HCT116 (cell line): ENCODE measurements around the gene TES. TPM values are rescaled to one million over a fixed set of nuclear protein-coding genes. Genes with fewer than 3 reads are reported as not detected.

Experiments
- ATAC-seq: fragments of 200-7000 bp; cut with Tn5 transposase; 2 replicates; pipeline ENCODE4 v1.9.1; 2020; ENCODE audit warnings: mild to moderate bottlenecking, moderate library complexity
- BruUV-seq: library from RNA; stranded (reverse); fragments of 400-500 nt; replicated peaks from 2 replicates; lab custom pipeline; 2021; lab: Mats Ljungman, UMichigan
- CTCF ChIA-PET: fragments of 300-600 bp; sonication (Branson Sonifier 250); formaldehyde crosslinking; loops from one replicate; lab custom pipeline; 2021; ENCODE audit warnings: antibody characterized with exemption; lab: Charles Lee
- POLR2A ChIA-PET: fragments of 300-600, 350-600 bp; sonication (Branson Sonifier 250); formaldehyde crosslinking; loops from one replicate; lab custom pipeline; 2021; ENCODE audit warnings: antibody characterized with exemption; lab: Charles Lee
- RAD21 ChIA-PET, 2 experiments: fragments of 300-600 bp; sonication (Branson Sonifier 250); formaldehyde crosslinking; loops; one replicate each; lab custom pipeline; 2023; ENCODE audit warnings: low total read pairs in 2 of 2; ENCODE audit not compliant: uncharacterized antibody in 2 of 2, unreplicated experiment in 2 of 2, low non-redundant PET in 1 of 2; lab: Charles Lee
- DNase-seq: peaks from one replicate; pipeline ENCODE4 v3.0.0-alpha.2; 2010; ENCODE audit warnings: low read depth, low spot score
- H2AFZ ChIP-seq: fragments of 200-600 bp; shearing (Covaris generic), sonication (generic); 2 replicates; pipeline ENCODE4 v1.6.1; 2017; ENCODE audit warnings: low read depth, mixed run types, mixed read lengths, antibody characterized with exemption, low read length; ENCODE audit not compliant: poor library complexity, severe bottlenecking
- H3K27ac ChIP-seq: 2 replicates; pipeline ENCODE4 v1.5.1; 2012; ENCODE audit warnings: low read depth, low read length
- H3K27me3 ChIP-seq: fragments of 200-600 bp; sonication (generic); 2 replicates; pipeline ENCODE4 v1.6.1; 2016; ENCODE audit warnings: mixed run types, low read length, mixed read lengths; ENCODE audit not compliant: insufficient read depth
- H3K36me3 ChIP-seq, 2 experiments: fragments of 200-500 bp in 1 of 2; fragments of 200-600 bp in 1 of 2; sonication (Bioruptor generic) in 1 of 2; sonication (generic) in 1 of 2; 2 replicates each; pipeline versions ENCODE4 v1.5.1 to v1.6.1; 2014 to 2016; ENCODE audit warnings: low read length in 2 of 2, inconsistent platforms in 1 of 2, mixed read lengths in 1 of 2, mixed run types in 1 of 2; ENCODE audit not compliant: insufficient read depth in 2 of 2, control insufficient read depth in 1 of 2
- H3K4me1 ChIP-seq, 2 experiments: fragments of 200-600 bp in 1 of 2; sonication (generic) in 1 of 2; 2 replicates each; pipeline versions ENCODE4 v1.5.1 to v1.6.1; 2012 to 2017; ENCODE audit warnings: low read length in 2 of 2, inconsistent platforms in 1 of 2, mild to moderate bottlenecking in 1 of 2, mixed read lengths in 1 of 2, mixed run types in 1 of 2, moderate library complexity in 1 of 2; ENCODE audit not compliant: insufficient read depth in 2 of 2, control insufficient read depth in 1 of 2
- H3K4me2 ChIP-seq: fragments of 200-600 bp; sonication (generic); 2 replicates; pipeline ENCODE4 v1.6.1; 2017; ENCODE audit warnings: mixed run types, low read length, mixed read lengths
- H3K4me3 ChIP-seq, 2 experiments: fragments of 200-600 bp in 1 of 2; sonication (generic) in 1 of 2; replicated peaks in 1 of 2; 2 replicates each; pipeline ENCODE4 v1.5.1; 2011 to 2016; ENCODE audit warnings: low read length in 2 of 2, control low read depth in 1 of 2, low read depth in 1 of 2, mild to moderate bottlenecking in 1 of 2, mixed read lengths in 1 of 2, mixed run types in 1 of 2
- H3K79me2 ChIP-seq: fragments of 200-600 bp; sonication (generic); 2 replicates; pipeline ENCODE4 v1.6.1; 2017; ENCODE audit warnings: mild to moderate bottlenecking, mixed run types, low read length, moderate library complexity, mixed read lengths; ENCODE audit not compliant: insufficient read depth
- H3K9ac ChIP-seq: fragments of 200-600 bp; sonication (generic); 2 replicates; pipeline ENCODE4 v1.6.1; 2016; ENCODE audit warnings: low read length, mixed read lengths
- H3K9me2 ChIP-seq: fragments of 200-600 bp; sonication (generic), shearing (Covaris generic); 2 replicates; pipeline ENCODE4 v1.6.1; 2017; ENCODE audit warnings: mixed run types, mild to moderate bottlenecking, moderate library complexity; ENCODE audit not compliant: insufficient read depth
- H3K9me3 ChIP-seq, 2 experiments: fragments of 200-500 bp in 1 of 2; fragments of 200-600 bp in 1 of 2; sonication (Bioruptor generic) in 1 of 2; sonication (generic) in 1 of 2; 2 replicates each; pipeline ENCODE4 v1.6.1; 2014 to 2017; ENCODE audit warnings: low read length in 2 of 2, mixed read lengths in 2 of 2, inconsistent platforms in 1 of 2, low read depth in 1 of 2, mild to moderate bottlenecking in 1 of 2, mixed run types in 1 of 2, moderate library complexity in 1 of 2; ENCODE audit not compliant: control insufficient read depth in 1 of 2, insufficient read depth in 1 of 2
- H4K20me1 ChIP-seq: fragments of 200-600 bp; sonication (generic), shearing (Covaris generic); 2 replicates; pipeline ENCODE4 v1.6.1; 2017; ENCODE audit warnings: mixed run types, mild to moderate bottlenecking, moderate library complexity; ENCODE audit not compliant: insufficient read depth
- ATF3 ChIP-seq: IDR thresholded peaks from 2 replicates; pipeline ENCODE4 v1.6.1; 2012
- CBX3 ChIP-seq: IDR thresholded peaks from 2 replicates; pipeline ENCODE4 v1.6.1; 2012; ENCODE audit warnings: low read depth
- CEBPB ChIP-seq: IDR thresholded peaks from 2 replicates; pipeline ENCODE4 v1.6.1; 2012; ENCODE audit warnings: low read depth
- CTCF ChIP-seq, 3 experiments: fragments of 200-600 bp in 1 of 3; sonication (generic) in 1 of 3; IDR thresholded peaks in 2 of 3; conservative IDR thresholded peaks in 1 of 3; 2 replicates each; pipeline ENCODE4 v1.5.1; 2012 to 2017; ENCODE audit warnings: low read depth in 2 of 3, low read length in 2 of 3, antibody characterized with exemption in 1 of 3, borderline replicate concordance in 1 of 3, control low read depth in 1 of 3, mild to moderate bottlenecking in 1 of 3, mixed read lengths in 1 of 3, mixed run types in 1 of 3, moderate library complexity in 1 of 3; ENCODE audit not compliant: insufficient read depth in 1 of 3
- EGR1 ChIP-seq: IDR thresholded peaks from 2 replicates; pipeline ENCODE4 v1.6.1; 2012; ENCODE audit warnings: low read depth
- FOSL1 ChIP-seq: IDR thresholded peaks from 2 replicates; pipeline ENCODE4 v1.6.1; 2012; ENCODE audit warnings: low read depth
- SIN3A ChIP-seq: IDR thresholded peaks from 2 replicates; pipeline ENCODE4 v1.6.1; 2012; ENCODE audit warnings: low read depth
- SP1 ChIP-seq: IDR thresholded peaks from 2 replicates; pipeline ENCODE4 v1.6.1; 2012; ENCODE audit warnings: low read depth
- YY1 ChIP-seq: IDR thresholded peaks from 2 replicates; pipeline ENCODE4 v1.6.1; 2011; ENCODE audit warnings: low read length, low read depth, moderate library complexity, mild to moderate bottlenecking; ENCODE audit not compliant: insufficient replicate concordance; ENCODE audit errors: extremely low read depth
- ZBTB33 ChIP-seq: IDR thresholded peaks from 2 replicates; pipeline ENCODE4 v1.6.1; 2011; ENCODE audit warnings: mild to moderate bottlenecking, low read length, moderate library complexity; ENCODE audit not compliant: insufficient replicate concordance; ENCODE audit errors: extremely low read depth
- ZFX ChIP-seq: fragments of 450-650 bp; IDR thresholded peaks from 2 replicates; pipeline ENCODE4 v1.6.1; 2017
- ZNF274 ChIP-seq: fragments of 200-500 bp; sonication (Bioruptor generic); IDR thresholded peaks from 2 replicates; pipeline ENCODE4 v1.6.1; 2014; ENCODE audit warnings: mild to moderate bottlenecking, low read depth, low read length, inconsistent platforms
- intact Hi-C: fragments of 100-400 bp; cut with micrococcal nuclease; formaldehyde crosslinking; loops from 2 replicates; pipeline ENCODE4 v1.10.0; 2022
- total RNA-seq: library from RNA; stranded (reverse); gene quantifications from one replicate; pipeline ENCODE4 v1.2.1, GENCODE V29; 2021; ENCODE audit not compliant: unreplicated experiment

Gene TES
- total RNA-seq, 1 experiment from 2014 or later = 129 TPM

GRCh38 chr7:116232920-116233319 is 22.6 kb downstream of the TES start (continued):
- TF ChIP-seq ZBTB33 = no peak
- TF ChIP-seq SP1 = no peak
- TF ChIP-seq, all 23 proteins: peak for 0

GRCh38 chr7:116234517-116235200 is 24.3 kb downstream of the TES start:
- Histone ChIP-seq H3K9me2 (no peaks in the 10 kb centered on the region), H3K36me3 (peaks cover 8 to 18% of the 10 kb centered on the region in 2 experiments; a peak in 2 of 4 replicates), H2AFZ (no peak overlapping the region), H3K79me2 (peaks cover 97% of the 10 kb centered on the region), H3K27ac (no peak overlapping the region), H3K27me3 (no peaks in the 10 kb centered on the region), H4K20me1 (peaks cover 3% of the 10 kb centered on the region; the same call in 1 of the 2 replicates), H3K9ac (no peak overlapping the region), H3K9me3 (no peaks in the 10 kb centered on the region), H3K4me1 (peaks cover 20 to 29% of the 10 kb centered on the region in 2 experiments; a peak in 3 of 4 replicates), H3K4me2 (no peak overlapping the region), H3K4me3 (no peak overlapping the region)
- DNase-seq = no peak
- TF ChIP-seq ZFX = no peak
- no peak for TF ChIP-seq CBX3
- no peak for TF ChIP-seq ZBTB33
- TF ChIP-seq EGR1 = no peak
- no peak for TF ChIP-seq ATF3
- no peak for TF ChIP-seq FOSL1
- TF ChIP-seq YY1 = no peak
- TF ChIP-seq ZNF274 = no peak
- no peak for TF ChIP-seq SIN3A
- TF ChIP-seq SP1 = no peak
- TF ChIP-seq CTCF (IDR thresholded peaks at IDR 0.05 in 2 of 3, conservative IDR thresholded peaks at IDR 0.05 in 1 of 3; ENCODE audit: borderline replicate concordance in 1 of 3, insufficient read depth in 1 of 3, low read depth in 2 of 3, low read length in 2 of 3) = no peak
- TF ChIP-seq CEBPB = no peak
- intact Hi-C loops = no loop called here
- POLR2A ChIA-PET = no interaction called here
- CTCF ChIA-PET = interaction anchor here (0.9 to 5.0 kb wide), 7 partner anchors 9 to 354 kb away, joined by 3 to 71 read pairs (median 6); partner anchors contain the start of gene TES
- ATAC-seq = no peak
- no TSS peak for BruUV-seq
- RAD21 ChIA-PET = interaction anchor here in 1 of 2 experiments (0.7 kb wide), 1 partner anchor 54 kb away, joined by 3 read pairs; no protein-coding TSS in a partner anchor
